Measurements from ENCODE around the gene GATA6. TPM values are rescaled to one million over a fixed set of nuclear protein-coding genes. Genes with fewer than 3 reads are reported as not detected.
A peak's percentile ranks its signal among the peaks of the same experiment; 100 is the strongest.

GATA6 gene
- total and polyA plus RNA-seq, 7 donors, result 2.5 to 16.2 (median 13.6) TPM

- Histone ChIP-seq H3K4me1 (peaks cover 0 to 14% (median 9%) of the 10 kb centered on the region in 4 donors), H3K9me3 (no peaks in the 10 kb centered on the region), H3K36me3 (no peaks in the 10 kb centered on the region), H3K27ac (no peak overlapping the region), H3K27me3 (no peaks in the 10 kb centered on the region), H3K4me3 (no peak overlapping the region)
- DNase-seq, result no peak
- TF ChIP-seq POLR2A (IDR thresholded peaks at IDR 0.05), result no peak
- TF ChIP-seq POLR2AphosphoS5 (IDR thresholded peaks at IDR 0.05), result peak; percentile 61 to 96 (median 82)
- peak in 1 of 4 donors; percentile 11 for TF ChIP-seq EP300 (IDR thresholded peaks at IDR 0.05)
- WGBS, 2 donors, result 61 to 77% methylated on average over 3 of the region's 3 CpGs
- intact Hi-C loops (cut with DNase I), result no loop called here
These were observed 16.0 kb upstream of the GATA6 start for GRCh38 chr18:22153428-22153827.

DNA sequence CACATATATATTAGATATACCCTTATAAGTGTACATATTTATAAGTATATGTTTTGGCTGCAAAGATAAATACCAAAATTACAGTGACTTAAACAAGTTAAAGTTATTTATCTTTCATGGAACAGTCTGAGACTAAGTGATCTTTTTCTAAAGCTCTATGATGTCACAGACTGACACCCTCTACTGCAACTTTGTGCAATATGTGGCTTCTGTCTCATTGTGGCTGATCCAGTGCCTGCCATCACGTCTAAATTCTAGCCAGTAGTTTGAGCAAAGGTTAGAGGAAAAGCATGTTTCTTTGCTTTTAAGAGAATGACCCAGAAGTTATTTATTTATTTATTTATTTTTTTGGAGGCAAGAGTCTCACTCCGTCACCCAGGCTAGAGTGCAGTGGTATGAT is 13.8 kb upstream of the GATA6 start:
- H3K4me1 ChIP-seq, result peaks cover 0 to 14% (median 9%) of the 10 kb centered on the region in 4 donors
- H3K9me3 ChIP-seq, result no peaks in the 10 kb centered on the region
- TF ChIP-seq EP300 (IDR thresholded peaks at IDR 0.05) (no peak), POLR2A (IDR thresholded peaks at IDR 0.05) (no peak), POLR2AphosphoS5 (IDR thresholded peaks at IDR 0.05) (no peak)
- TF ChIP-seq, protein P1, sequence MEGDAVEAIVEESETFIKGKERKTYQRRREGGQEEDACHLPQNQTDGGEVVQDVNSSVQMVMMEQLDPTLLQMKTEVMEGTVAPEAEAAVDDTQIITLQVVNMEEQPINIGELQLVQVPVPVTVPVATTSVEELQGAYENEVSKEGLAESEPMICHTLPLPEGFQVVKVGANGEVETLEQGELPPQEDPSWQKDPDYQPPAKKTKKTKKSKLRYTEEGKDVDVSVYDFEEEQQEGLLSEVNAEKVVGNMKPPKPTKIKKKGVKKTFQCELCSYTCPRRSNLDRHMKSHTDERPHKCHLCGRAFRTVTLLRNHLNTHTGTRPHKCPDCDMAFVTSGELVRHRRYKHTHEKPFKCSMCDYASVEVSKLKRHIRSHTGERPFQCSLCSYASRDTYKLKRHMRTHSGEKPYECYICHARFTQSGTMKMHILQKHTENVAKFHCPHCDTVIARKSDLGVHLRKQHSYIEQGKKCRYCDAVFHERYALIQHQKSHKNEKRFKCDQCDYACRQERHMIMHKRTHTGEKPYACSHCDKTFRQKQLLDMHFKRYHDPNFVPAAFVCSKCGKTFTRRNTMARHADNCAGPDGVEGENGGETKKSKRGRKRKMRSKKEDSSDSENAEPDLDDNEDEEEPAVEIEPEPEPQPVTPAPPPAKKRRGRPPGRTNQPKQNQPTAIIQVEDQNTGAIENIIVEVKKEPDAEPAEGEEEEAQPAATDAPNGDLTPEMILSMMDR (IDR thresholded peaks at IDR 0.05), result no peak
- H3K36me3 ChIP-seq, result no peaks in the 10 kb centered on the region
- no peak overlapping the region for H3K4me3 ChIP-seq
- DNase-seq, result no peak
- 75 to 85% methylated on average over 2 of the region's 2 CpGs for WGBS, 2 donors
- no peak overlapping the region for H3K27ac ChIP-seq
- intact Hi-C loops (cut with DNase I), result no loop called here
- peaks cover 0 to 5% (median 0%) of the 10 kb centered on the region in 3 donors for H3K27me3 ChIP-seq

- no peak overlapping the region for H3K4me3 ChIP-seq
- peaks cover 0 to 2% (median under 1%) of the 10 kb centered on the region in 4 donors for H3K4me1 ChIP-seq
- TF ChIP-seq POLR2AphosphoS5 (IDR thresholded peaks at IDR 0.05), result no peak
- TF ChIP-seq, protein P1 (IDR thresholded peaks at IDR 0.05), result no peak
- TF ChIP-seq EP300 (IDR thresholded peaks at IDR 0.05), result no peak
- TF ChIP-seq POLR2A (IDR thresholded peaks at IDR 0.05), result no peak
- intact Hi-C loops (cut with DNase I), result no loop called here
- H3K27me3 ChIP-seq, result peaks cover 0 to 30% (median 6%) of the 10 kb centered on the region in 3 donors
- no peaks in the 10 kb centered on the region for H3K9me3 ChIP-seq
- 19 to 57% methylated on average over 2 of the region's 2 CpGs for WGBS, 2 donors
- no peak for DNase-seq
- no peaks in the 10 kb centered on the region for H3K36me3 ChIP-seq
- no peak overlapping the region for H3K27ac ChIP-seq
These were observed 10.4 kb upstream of the GATA6 start for GRCh38 chr18:22159014-22159413.

- Histone ChIP-seq H3K27ac (no peak overlapping the region), H3K36me3 (no peaks in the 10 kb centered on the region), H3K27me3 (peaks cover 18 to 51% (median 25%) of the 10 kb centered on the region in 3 donors), H3K4me3 (no peak overlapping the region), H3K9me3 (no peaks in the 10 kb centered on the region), H3K4me1 (peaks cover 0 to 14% (median 10%) of the 10 kb centered on the region in 4 donors)
- TF ChIP-seq, protein P1 (IDR thresholded peaks at IDR 0.05), result no peak
- no peak for TF ChIP-seq EP300 (IDR thresholded peaks at IDR 0.05)
- TF ChIP-seq POLR2AphosphoS5 (IDR thresholded peaks at IDR 0.05), result no peak
- no peak for TF ChIP-seq POLR2A (IDR thresholded peaks at IDR 0.05)
- no peak for DNase-seq
- WGBS, 2 donors, result 79 to 86% methylated on average over 5 of the region's 5 CpGs
- intact Hi-C loops (cut with DNase I), result loop anchor here (10.0 kb wide), 2 partner anchors 304 to 524 kb away; no protein-coding TSS in a partner anchor
These were observed 8.3 kb upstream of the GATA6 start for GRCh38 chr18:22161090-22161489.

- 58% methylated on average over 8 of the region's 8 CpGs for WGBS, 2 donors
- Histone ChIP-seq H3K4me1 (peaks cover 0 to 33% (median 21%) of the 10 kb centered on the region in 4 donors), H3K9me3 (no peaks in the 10 kb centered on the region), H3K27me3 (peaks cover 39 to 76% (median 48%) of the 10 kb centered on the region in 3 donors), H3K27ac (no peak overlapping the region), H3K36me3 (no peaks in the 10 kb centered on the region), H3K4me3 (no peak overlapping the region)
- intact Hi-C loops (cut with DNase I), result loop anchor here (10.0 kb wide), 2 partner anchors 301 to 521 kb away; no protein-coding TSS in a partner anchor
- TF ChIP-seq EP300 (IDR thresholded peaks at IDR 0.05) (no peak), POLR2A (IDR thresholded peaks at IDR 0.05) (no peak), POLR2AphosphoS5 (IDR thresholded peaks at IDR 0.05) (no peak)
- TF ChIP-seq, protein P1 (IDR thresholded peaks at IDR 0.05), result no peak
- DNase-seq, result no peak
These were observed 5.8 kb upstream of the GATA6 start for GRCh38 chr18:22163416-22164161.
